Lower leg skin (tissue), 3 donors: ENCODE results near the gene MGMT.

Source experiments
- CTCF ChIP-seq, 3 donors: fragments of 450-650 bp; IDR thresholded peaks; one replicate each; pipeline ENCODE4 v1.5.1; 2016; ENCODE audit warnings: antibody characterized with exemption in 3 of 3, mild to moderate bottlenecking in 3 of 3, moderate library complexity in 2 of 3
- POLR2A ChIP-seq, 2 donors: fragments of 450-650 bp; IDR thresholded peaks; one replicate each; pipeline ENCODE4 v1.6.1; 2016 to 2017; ENCODE audit warnings: antibody characterized with exemption in 2 of 2, mild to moderate bottlenecking in 1 of 2, moderate library complexity in 1 of 2

GRCh38 chr10:129560361-129560760, 93.3 kb downstream of the MGMT start:
- TF ChIP-seq POLR2A (IDR thresholded peaks at IDR 0.05) (no peak), CTCF (IDR thresholded peaks at IDR 0.05) (no peak)
